GM08714 (cell line): Measurements from ENCODE around the gene SRP14.

ENCODE experiments used
- H3K4me3 ChIP-seq: fragments of 200-500 bp; sonication (Bioruptor generic); 2 replicates; pipeline ENCODE4 v1.5.1; 2014; ENCODE audit warnings: mild to moderate bottlenecking, low read length, inconsistent platforms
- ZNF274 ChIP-seq: IDR thresholded peaks from 2 replicates; pipeline ENCODE4 v1.6.1; 2012; ENCODE audit warnings: mild to moderate bottlenecking, low read depth, low read length

SRP14 gene

DNA sequence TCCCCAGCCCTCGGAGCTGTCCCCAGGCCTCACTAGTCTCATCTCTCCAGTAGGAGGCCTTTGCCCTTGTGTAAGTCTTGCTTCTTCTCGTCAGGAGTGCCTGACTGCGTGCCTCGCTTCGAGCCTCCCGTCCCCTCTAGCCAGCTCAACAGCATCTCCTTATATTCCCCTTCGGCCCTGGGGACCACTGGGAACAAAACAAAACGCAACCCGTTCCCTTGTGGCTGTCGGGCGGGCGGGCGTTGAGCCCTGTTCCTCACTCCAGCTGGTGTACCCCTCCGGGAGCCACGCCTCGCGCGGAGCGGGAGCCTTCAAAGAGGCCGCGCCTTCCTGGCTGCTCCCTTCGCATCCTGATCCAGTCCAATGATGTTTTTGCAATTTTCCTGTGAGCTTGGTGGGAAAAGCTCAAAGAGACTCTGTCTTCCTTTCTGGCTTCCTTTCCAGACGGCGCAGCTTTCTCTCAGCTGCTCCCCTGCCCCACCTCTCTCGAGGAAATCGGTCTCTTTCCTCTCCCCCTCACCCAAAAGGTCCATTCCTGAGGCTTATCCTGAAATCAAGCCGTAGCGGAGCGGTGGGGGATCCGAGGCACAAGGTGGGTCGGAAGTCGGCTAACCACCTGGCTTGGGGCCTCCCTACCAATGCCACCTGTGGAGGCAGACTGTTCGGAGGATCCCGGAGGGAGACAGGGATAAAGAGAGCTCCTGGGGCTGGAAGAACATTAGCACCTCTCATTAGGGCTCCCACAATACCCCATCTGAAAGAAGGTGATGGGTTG is 33.4 kb upstream of the SRP14 start:
- H3K4me3 ChIP-seq = no peak overlapping the region
- TF ChIP-seq ZNF274 = no peak

DNA sequence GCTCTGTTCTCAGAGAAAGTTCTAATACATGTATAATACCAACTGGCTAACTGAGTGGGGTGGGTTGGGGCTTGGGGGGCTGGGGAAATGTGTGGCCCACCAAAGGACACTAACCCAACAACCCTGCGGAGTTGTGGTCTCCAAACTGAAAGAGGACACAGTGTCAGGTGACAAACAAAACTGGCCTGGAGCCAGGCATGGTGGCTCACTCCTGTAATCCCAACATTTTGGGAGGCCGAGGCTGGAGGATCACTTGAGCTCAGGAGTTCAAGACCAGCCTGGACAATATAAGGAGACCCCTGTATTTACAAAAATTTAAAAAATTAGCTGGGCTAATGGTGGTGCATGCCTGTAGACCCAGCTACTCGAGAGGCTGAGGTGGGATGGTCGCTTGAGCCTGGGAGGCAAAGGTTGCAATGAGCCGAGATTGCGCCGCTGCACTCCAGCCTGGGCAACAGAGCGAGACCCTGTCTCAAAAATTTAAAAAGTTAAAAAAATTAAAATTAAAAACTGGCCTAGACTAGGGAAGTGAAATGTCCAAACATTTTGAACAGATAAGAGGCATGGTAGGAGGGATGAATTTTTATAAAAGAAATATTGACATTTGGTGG is 31.7 kb upstream of the SRP14 start:
- TF ChIP-seq ZNF274 = no peak

GRCh38 chr15:40070166-40070557 is 31.2 kb upstream of the SRP14 start:
- no peak for TF ChIP-seq ZNF274
- H3K4me3 ChIP-seq = no peak overlapping the region

More for the DNA sequence above, 31.7 kb upstream of the SRP14 start:
- no peak overlapping the region for H3K4me3 ChIP-seq

GRCh38 chr15:40069178-40070165 is 30.5 kb upstream of the SRP14 start:
- H3K4me3 ChIP-seq = no peak overlapping the region
- no peak for TF ChIP-seq ZNF274

GRCh38 chr15:40067921-40068624 is 29.1 kb upstream of the SRP14 start:
- TF ChIP-seq ZNF274 = no peak
- H3K4me3 ChIP-seq = no peak overlapping the region

DNA sequence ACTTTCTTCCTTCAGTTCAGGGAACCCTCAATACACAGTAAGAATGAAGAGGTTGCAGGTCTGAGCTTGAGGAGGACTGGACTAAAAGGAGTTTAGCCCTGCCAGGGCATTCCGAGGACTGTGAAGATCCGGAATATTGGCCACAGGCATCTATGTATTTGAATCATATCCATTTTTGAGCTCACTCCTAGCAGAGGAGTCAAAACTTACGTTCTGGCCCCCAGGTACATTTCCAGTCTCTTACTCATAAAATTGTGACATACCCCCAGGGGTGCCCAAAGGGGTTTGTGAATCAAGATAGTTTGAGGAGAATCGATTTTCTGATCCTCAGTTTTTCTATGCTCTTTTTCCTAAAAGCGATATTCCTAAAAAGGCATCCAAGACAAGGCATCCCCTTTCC is 27.6 kb upstream of the SRP14 start:
- TF ChIP-seq ZNF274 = no peak
- H3K4me3 ChIP-seq = no peak overlapping the region

DNA sequence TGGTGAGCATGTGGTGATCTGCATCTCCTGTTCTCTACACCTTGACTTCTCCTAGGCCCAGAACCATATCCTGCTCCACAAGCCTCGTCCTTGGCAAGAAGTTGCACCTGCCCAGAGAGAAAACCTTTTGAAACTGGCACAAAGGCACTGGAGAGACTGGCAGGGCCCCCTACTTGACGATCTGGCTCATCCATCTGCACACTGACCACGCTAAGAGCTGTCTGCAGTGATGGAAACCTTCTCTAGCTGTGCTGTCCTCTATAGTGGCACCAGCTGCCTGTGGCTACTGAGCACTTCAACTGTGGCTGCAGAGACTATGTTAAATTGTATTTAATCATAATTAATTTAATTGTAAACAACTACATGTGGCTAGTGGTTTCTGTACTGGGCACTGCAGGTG is 26.2 kb upstream of the SRP14 start:
- H3K4me3 ChIP-seq = no peak overlapping the region
- TF ChIP-seq ZNF274 = no peak

DNA sequence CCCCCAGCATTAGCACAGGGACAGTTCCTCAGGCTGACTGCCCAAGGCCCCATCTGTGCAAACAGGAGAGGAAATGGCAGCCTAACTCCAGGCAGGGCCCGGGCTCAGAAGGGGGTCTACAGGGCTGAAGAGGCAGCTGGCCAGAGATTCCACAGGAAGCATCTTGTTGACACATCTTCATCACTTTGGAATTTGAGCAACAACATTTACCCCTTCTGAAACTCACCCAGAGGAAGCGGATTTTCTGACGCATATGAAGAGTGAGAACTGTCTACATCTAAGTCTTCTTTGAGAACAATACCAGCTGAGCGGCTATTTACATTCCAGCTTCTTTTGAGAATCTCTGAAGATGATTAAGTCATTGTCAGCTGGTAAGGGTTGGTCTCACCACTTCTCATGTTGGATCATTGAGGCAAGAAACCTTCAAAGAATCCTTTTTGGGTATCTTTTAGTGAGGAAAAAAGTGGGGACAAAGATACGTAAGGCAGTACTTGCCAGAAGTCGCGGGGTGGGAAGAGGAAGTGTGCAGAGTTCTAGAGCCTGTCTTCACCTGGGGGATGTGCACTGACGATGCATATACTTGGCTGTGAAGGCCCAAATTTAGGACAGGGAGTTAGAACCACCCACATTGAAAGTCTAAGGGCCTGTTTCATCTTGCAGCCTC is 25.4 kb upstream of the SRP14 start:
- TF ChIP-seq ZNF274 = no peak
- H3K4me3 ChIP-seq = no peak overlapping the region; the same call in 1 of the 2 replicates

DNA sequence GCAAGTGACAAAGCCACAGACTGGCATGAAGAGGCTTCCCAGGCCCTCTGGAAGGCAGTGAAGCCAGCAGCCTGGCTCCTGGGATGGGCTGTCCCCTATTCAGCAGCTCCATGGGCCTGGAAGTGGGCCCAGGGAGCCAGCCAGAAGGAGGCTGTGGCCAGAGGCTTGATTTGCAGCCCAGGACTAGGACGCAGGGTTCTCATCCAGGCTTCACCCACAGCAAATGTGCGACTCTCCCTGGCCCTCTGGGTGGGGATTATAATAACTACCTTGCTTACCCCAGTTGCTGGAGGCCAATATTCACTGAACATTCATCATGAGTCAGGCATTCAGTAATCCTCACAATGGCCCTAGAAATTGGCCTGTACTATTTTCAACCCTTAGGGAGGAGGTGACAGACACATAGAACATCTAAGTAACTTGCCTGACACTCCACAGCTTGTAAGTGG is 24.6 kb upstream of the SRP14 start:
- TF ChIP-seq ZNF274 = no peak
- no peak overlapping the region for H3K4me3 ChIP-seq

GRCh38 chr15:40062816-40063562 is 24.0 kb upstream of the SRP14 start:
- no peak for TF ChIP-seq ZNF274
- H3K4me3 ChIP-seq = no peak overlapping the region

DNA sequence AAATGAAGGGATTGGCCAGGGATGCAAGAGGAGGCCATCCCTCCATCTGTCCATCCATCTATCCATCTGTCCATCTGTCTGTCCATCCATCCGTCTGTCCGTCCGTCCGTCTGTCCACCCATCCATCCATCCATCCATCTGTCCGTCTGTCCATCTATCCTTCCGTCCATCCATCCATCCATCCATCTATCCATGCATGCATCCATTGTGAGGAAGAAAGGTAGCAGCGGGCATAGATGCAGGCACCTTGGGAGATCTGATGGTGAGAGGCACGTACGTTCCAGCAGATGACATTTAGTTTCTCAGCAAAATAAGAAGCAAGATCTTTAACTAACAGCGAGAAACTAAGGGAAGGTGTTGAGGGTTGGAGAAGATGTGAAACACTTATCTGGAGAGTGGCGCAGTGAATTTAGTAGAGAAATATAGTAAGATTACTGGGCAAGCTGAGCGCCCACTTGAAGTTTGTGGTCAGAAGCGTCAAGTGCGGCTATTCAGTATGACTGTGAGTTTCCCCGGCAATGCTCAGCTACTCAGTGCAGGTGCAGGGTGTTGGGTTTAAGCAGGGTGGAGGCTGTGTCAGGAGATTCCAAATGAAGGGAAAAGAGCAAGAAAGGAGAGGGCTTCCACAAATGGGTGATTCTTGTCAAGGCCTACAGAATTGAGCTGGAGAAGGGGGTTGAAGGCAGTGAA is 22.4 kb upstream of the SRP14 start:
- no peak for TF ChIP-seq ZNF274
- no peak overlapping the region for H3K4me3 ChIP-seq
